Neural cell (in vitro differentiated cells): Measurements from ENCODE around the gene NFIX. TPM values are rescaled to one million over a fixed set of nuclear protein-coding genes. Genes with fewer than 3 reads are reported as not detected.

Experiments used
- H2AFZ ChIP-seq: fragments of 200-600, 300-800 bp; sonication (generic), shearing (Covaris generic); 2 replicates; pipeline ENCODE4 v1.6.0; 2014; ENCODE audit warnings: low read depth, mild to moderate bottlenecking, antibody characterized with exemption, low read length, moderate library complexity
- H3F3A ChIP-seq: fragments of 200-600 bp; shearing (Covaris generic); 2 replicates; pipeline ENCODE4 v1.6.1; 2016; ENCODE audit warnings: mild to moderate bottlenecking, moderate library complexity, mixed read lengths, antibody characterized with exemption, low read length; ENCODE audit not compliant: insufficient read depth, poor library complexity, severe bottlenecking
- H3K27ac ChIP-seq: fragments of 200-600, 300-800 bp; sonication (generic), shearing (Covaris generic); 2 replicates; pipeline ENCODE4 v1.5.1; 2014; ENCODE audit warnings: mild to moderate bottlenecking, low read length, moderate library complexity
- H3K27me3 ChIP-seq: fragments of 300-800, 200-600 bp; sonication (generic), shearing (Covaris generic); 2 replicates; pipeline ENCODE4 v1.6.0; 2014; ENCODE audit warnings: mild to moderate bottlenecking, low read depth, low read length, moderate library complexity; ENCODE audit not compliant: insufficient read depth
- H3K36me3 ChIP-seq: fragments of 300-800, 200-600 bp; sonication (generic), shearing (Covaris generic); 2 replicates; pipeline ENCODE4 v1.5.1; 2014; ENCODE audit warnings: mild to moderate bottlenecking, antibody characterized with exemption, low read length, moderate library complexity; ENCODE audit not compliant: insufficient read depth
- H3K4me2 ChIP-seq: fragments of 300-800, 200-600 bp; sonication (generic), shearing (Covaris generic); 2 replicates; pipeline ENCODE4 v1.6.0; 2014; ENCODE audit warnings: mild to moderate bottlenecking, low read length
- H3K4me3 ChIP-seq: fragments of 300-800, 200-600 bp; sonication (generic), shearing (Covaris generic); 2 replicates; pipeline ENCODE4 v1.5.1; 2014; ENCODE audit warnings: mild to moderate bottlenecking, low read length, moderate library complexity
- H3K79me2 ChIP-seq: fragments of 200-600 bp; shearing (Covaris generic); replicated peaks from 2 replicates; pipeline ENCODE4 v1.6.0; 2014; ENCODE audit warnings: mild to moderate bottlenecking, low read length, moderate library complexity; ENCODE audit not compliant: insufficient read depth
- H3K9ac ChIP-seq: fragments of 300-800, 200-600 bp; sonication (generic), shearing (Covaris generic); 2 replicates; pipeline ENCODE4 v1.6.1; 2016; ENCODE audit warnings: mild to moderate bottlenecking, low read length, mixed read lengths
- H3K9me2 ChIP-seq: fragments of 200-600 bp; shearing (Covaris generic); 2 replicates; pipeline ENCODE4 v1.6.1; 2016; ENCODE audit warnings: mild to moderate bottlenecking, low read length, mixed read lengths; ENCODE audit not compliant: insufficient read depth
- H3K9me3 ChIP-seq: fragments of 200-600, 300-800 bp; sonication (generic), shearing (Covaris generic); 2 replicates; pipeline ENCODE4 v1.6.1; 2016; ENCODE audit warnings: mild to moderate bottlenecking, mixed run types, low read length, moderate library complexity, mixed read lengths
- H4K20me1 ChIP-seq: fragments of 200-600 bp; shearing (Covaris generic); 2 replicates; pipeline ENCODE4 v1.6.1; 2016; ENCODE audit warnings: mild to moderate bottlenecking, mixed run types; ENCODE audit not compliant: insufficient read depth
- CTCF ChIP-seq: fragments of 450-650 bp; IDR thresholded peaks from 2 replicates; pipeline ENCODE4 v1.5.1; 2014; ENCODE audit warnings: antibody characterized with exemption, mild to moderate bottlenecking, moderate library complexity; ENCODE audit not compliant: poor library complexity, severe bottlenecking
- EP300 ChIP-seq: fragments of 450-650 bp; conservative IDR thresholded peaks from 2 replicates; pipeline ENCODE4 v1.6.1; 2014; ENCODE audit warnings: antibody characterized with exemption, mild to moderate bottlenecking, moderate library complexity; ENCODE audit not compliant: poor library complexity, severe bottlenecking
- EZH2 ChIP-seq: fragments of 200-600, 300-800 bp; shearing (Covaris generic), sonication (generic); IDR thresholded peaks from 2 replicates; pipeline ENCODE4 v1.6.1; 2014; ENCODE audit warnings: antibody characterized with exemption, low read length, borderline replicate concordance, mild to moderate bottlenecking; ENCODE audit not compliant: insufficient read depth, poor library complexity, severe bottlenecking
- MXI1 ChIP-seq: fragments of 450-650 bp; conservative IDR thresholded peaks from 2 replicates; pipeline ENCODE4 v1.6.1; 2014; ENCODE audit warnings: antibody characterized with exemption, mild to moderate bottlenecking; ENCODE audit not compliant: poor library complexity, severe bottlenecking
- POLR2AphosphoS5 ChIP-seq: IDR thresholded peaks from 2 replicates; pipeline ENCODE4 v1.6.1; 2012
- RAD21 ChIP-seq: fragments of 450-650 bp; conservative IDR thresholded peaks from 2 replicates; pipeline ENCODE4 v1.6.1; 2014; ENCODE audit warnings: antibody characterized with exemption, mild to moderate bottlenecking, moderate library complexity
- SMC3 ChIP-seq: fragments of 450-650 bp; conservative IDR thresholded peaks from 2 replicates; pipeline ENCODE4 v1.6.1; 2014; ENCODE audit warnings: antibody characterized with exemption, mild to moderate bottlenecking, moderate library complexity; ENCODE audit not compliant: poor library complexity
- TAF1 ChIP-seq: IDR thresholded peaks from 2 replicates; pipeline ENCODE4 v1.6.1; 2012; ENCODE audit warnings: low read depth
- polyA plus RNA-seq: library from polyadenylated mRNA; depleted of rRNA; stranded (reverse); fragments of >200 nt; gene quantifications from 2 replicates; pipeline ENCODE4 v1.2.3, GENCODE V29; 2014
- TF ChIP-seq, protein P1 (sequence below): IDR thresholded peaks from 2 replicates; pipeline ENCODE4 v1.6.1; 2012; ENCODE audit warnings: borderline replicate concordance

The NFIX gene
- polyA plus RNA-seq, 1 donor from 2014 or later, result not detected

- no peak overlapping the region for H3K4me3 ChIP-seq
- TF ChIP-seq RAD21 (no peak), CTCF (no peak), SMC3 (no peak), EZH2 (no peak), MXI1 (no peak), POLR2AphosphoS5 (no peak), EP300 (no peak), TAF1 (no peak)
- TF ChIP-seq, protein P1, sequence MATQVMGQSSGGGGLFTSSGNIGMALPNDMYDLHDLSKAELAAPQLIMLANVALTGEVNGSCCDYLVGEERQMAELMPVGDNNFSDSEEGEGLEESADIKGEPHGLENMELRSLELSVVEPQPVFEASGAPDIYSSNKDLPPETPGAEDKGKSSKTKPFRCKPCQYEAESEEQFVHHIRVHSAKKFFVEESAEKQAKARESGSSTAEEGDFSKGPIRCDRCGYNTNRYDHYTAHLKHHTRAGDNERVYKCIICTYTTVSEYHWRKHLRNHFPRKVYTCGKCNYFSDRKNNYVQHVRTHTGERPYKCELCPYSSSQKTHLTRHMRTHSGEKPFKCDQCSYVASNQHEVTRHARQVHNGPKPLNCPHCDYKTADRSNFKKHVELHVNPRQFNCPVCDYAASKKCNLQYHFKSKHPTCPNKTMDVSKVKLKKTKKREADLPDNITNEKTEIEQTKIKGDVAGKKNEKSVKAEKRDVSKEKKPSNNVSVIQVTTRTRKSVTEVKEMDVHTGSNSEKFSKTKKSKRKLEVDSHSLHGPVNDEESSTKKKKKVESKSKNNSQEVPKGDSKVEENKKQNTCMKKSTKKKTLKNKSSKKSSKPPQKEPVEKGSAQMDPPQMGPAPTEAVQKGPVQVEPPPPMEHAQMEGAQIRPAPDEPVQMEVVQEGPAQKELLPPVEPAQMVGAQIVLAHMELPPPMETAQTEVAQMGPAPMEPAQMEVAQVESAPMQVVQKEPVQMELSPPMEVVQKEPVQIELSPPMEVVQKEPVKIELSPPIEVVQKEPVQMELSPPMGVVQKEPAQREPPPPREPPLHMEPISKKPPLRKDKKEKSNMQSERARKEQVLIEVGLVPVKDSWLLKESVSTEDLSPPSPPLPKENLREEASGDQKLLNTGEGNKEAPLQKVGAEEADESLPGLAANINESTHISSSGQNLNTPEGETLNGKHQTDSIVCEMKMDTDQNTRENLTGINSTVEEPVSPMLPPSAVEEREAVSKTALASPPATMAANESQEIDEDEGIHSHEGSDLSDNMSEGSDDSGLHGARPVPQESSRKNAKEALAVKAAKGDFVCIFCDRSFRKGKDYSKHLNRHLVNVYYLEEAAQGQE, result no peak
Measured at GRCh38 chr19:13037731-13038130, 42.5 kb downstream of the NFIX start.

DNA sequence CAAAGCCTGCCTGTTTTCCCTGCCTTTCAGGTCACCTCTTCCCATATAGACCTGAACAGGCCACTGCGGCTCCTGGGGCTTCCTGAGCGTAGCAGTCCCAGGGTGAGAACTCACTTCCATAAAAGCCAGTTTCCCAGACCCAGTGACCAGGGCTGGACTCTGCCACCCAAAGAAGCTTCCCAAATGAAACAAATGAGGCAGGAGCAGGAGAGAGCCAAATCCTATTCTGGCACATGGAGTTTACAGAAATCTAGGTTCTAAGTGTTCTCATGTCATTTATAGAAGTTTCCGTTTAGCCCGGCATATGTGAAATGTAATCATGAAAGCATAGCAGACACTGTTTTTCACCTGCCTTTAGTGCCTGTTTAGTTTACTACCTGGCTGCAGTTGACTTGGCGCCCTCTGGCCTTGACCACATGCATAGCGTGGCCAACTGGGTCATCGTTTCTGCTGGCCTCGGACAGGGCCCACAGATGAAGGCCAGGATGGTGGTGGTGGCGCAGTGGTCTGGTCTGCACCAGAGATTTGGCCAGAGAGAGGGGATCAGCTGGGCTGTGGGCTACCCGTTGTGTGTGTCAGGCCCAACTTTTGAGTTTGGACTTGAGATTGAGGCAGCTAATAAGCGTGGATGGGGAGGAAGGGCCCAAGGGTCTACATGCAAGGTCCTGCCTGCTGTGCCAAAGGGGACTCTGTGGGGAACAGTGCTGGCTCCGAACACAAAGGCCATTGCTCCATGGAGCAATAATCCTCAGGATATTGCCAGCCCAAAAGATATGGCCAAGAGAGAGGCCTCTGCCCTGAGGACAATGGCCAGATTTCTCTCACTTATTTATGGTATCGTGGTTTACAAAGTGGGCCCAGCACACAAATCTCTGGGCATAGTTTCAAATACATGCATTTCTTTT lies 43.3 kb downstream of the NFIX start:
- Histone ChIP-seq H3K27me3 (peaks cover 81% of the 10 kb centered on the region), H3K9me2 (no peaks in the 10 kb centered on the region), H3K4me3 (no peak overlapping the region), H3K9ac (no peak overlapping the region), H3K9me3 (no peaks in the 10 kb centered on the region), H3K4me2 (no peak overlapping the region), H4K20me1 (no peaks in the 10 kb centered on the region), H3K27ac (no peak overlapping the region), H2AFZ (no peak overlapping the region), H3F3A (no peaks in the 10 kb centered on the region), H3K36me3 (no peaks in the 10 kb centered on the region), H3K79me2 (no peaks in the 10 kb centered on the region)
- TF ChIP-seq RAD21, result no peak
- no peak for TF ChIP-seq MXI1

More at GRCh38 chr19:13037731-13038130, 42.5 kb downstream of the NFIX start:
- Histone ChIP-seq H3K79me2 (no peaks in the 10 kb centered on the region), H3K9ac (no peak overlapping the region), H3F3A (no peaks in the 10 kb centered on the region), H4K20me1 (no peaks in the 10 kb centered on the region), H3K9me3 (no peaks in the 10 kb centered on the region), H3K36me3 (no peaks in the 10 kb centered on the region), H3K4me2 (no peak overlapping the region), H3K27ac (no peak overlapping the region), H3K27me3 (peaks cover 80% of the 10 kb centered on the region), H2AFZ (no peak overlapping the region), H3K9me2 (no peaks in the 10 kb centered on the region)
